ENCODE results near the gene PTPRG. TPM values are rescaled to one million over a fixed set of nuclear protein-coding genes. Genes with fewer than 3 reads are reported as not detected.

PTPRG gene
- total RNA-seq, 2 donors from 2014 or later: 26.0 to 26.3 TPM

GRCh38 chr3:61631108-61631769, 69.9 kb downstream of the PTPRG start:
- Histone ChIP-seq H3K9ac (ENCODE audit: low read depth in 2 of 2, low read length in 2 of 2) (no peak overlapping the region), H3K27ac (no peak overlapping the region), H3K9me3 (no peaks in the 10 kb centered on the region), H3K4me3 (no peak overlapping the region), H3K27me3 (no peaks in the 10 kb centered on the region), H3K4me1 (no peaks in the 10 kb centered on the region), H3K36me3 (no peaks in the 10 kb centered on the region)
- no peak for DNase-seq
- intact Hi-C loops (cut with DNase I): no loop called here
- no peak for TF ChIP-seq CTCF (IDR thresholded peaks at IDR 0.05)

- Histone ChIP-seq H3K9ac (ENCODE audit: low read depth in 2 of 2, low read length in 2 of 2) (no peak overlapping the region), H3K9me3 (no peaks in the 10 kb centered on the region), H3K36me3 (no peaks in the 10 kb centered on the region), H3K27ac (no peak overlapping the region), H3K4me3 (no peak overlapping the region), H3K27me3 (no peaks in the 10 kb centered on the region), H3K4me1 (no peaks in the 10 kb centered on the region)
- intact Hi-C loops (cut with DNase I): no loop called here
- DNase-seq: no peak
- no peak for TF ChIP-seq CTCF (IDR thresholded peaks at IDR 0.05)
Observed at GRCh38 chr3:61632568-61633175, 71.3 kb downstream of the PTPRG start.

GRCh38 chr3:61634678-61635077, 73.3 kb downstream of the PTPRG start:
- TF ChIP-seq CTCF (IDR thresholded peaks at IDR 0.05): no peak

GRCh38 chr3:61637088-61638051, 76.0 kb downstream of the PTPRG start:
- peaks cover 4% of the 10 kb centered on the region for H3K4me1 ChIP-seq
- H3K4me3 ChIP-seq: peak overlapping the region; percentile 0
- no peaks in the 10 kb centered on the region for H3K36me3 ChIP-seq
- peak overlapping the region; percentile 66 for H3K27ac ChIP-seq
- DNase-seq: peak; percentile 74
- H3K27me3 ChIP-seq: no peaks in the 10 kb centered on the region
- no peaks in the 10 kb centered on the region for H3K9me3 ChIP-seq
- intact Hi-C loops (cut with DNase I): no loop called here
- no peak for TF ChIP-seq CTCF (IDR thresholded peaks at IDR 0.05)
- peak overlapping the region in 1 of 2 donors; percentile 53 for H3K9ac ChIP-seq (ENCODE audit: low read depth in 2 of 2, low read length in 2 of 2)

More at GRCh38 chr3:61634678-61635077, 73.3 kb downstream of the PTPRG start:
- Histone ChIP-seq H3K4me3 (no peak overlapping the region), H3K27me3 (no peaks in the 10 kb centered on the region), H3K36me3 (no peaks in the 10 kb centered on the region), H3K9me3 (no peaks in the 10 kb centered on the region), H3K9ac (ENCODE audit: low read depth in 2 of 2, low read length in 2 of 2) (no peak overlapping the region), H3K27ac (no peak overlapping the region), H3K4me1 (peaks cover 4% of the 10 kb centered on the region)
- intact Hi-C loops (cut with DNase I): no loop called here
- no peak for DNase-seq

- Histone ChIP-seq H3K27ac (no peak overlapping the region), H3K27me3 (no peaks in the 10 kb centered on the region), H3K4me3 (no peak overlapping the region), H3K36me3 (no peaks in the 10 kb centered on the region), H3K4me1 (peaks cover 4% of the 10 kb centered on the region), H3K9me3 (no peaks in the 10 kb centered on the region), H3K9ac (ENCODE audit: low read depth in 2 of 2, low read length in 2 of 2) (no peak overlapping the region)
- TF ChIP-seq CTCF (IDR thresholded peaks at IDR 0.05): no peak
- intact Hi-C loops (cut with DNase I): no loop called here
- DNase-seq: no peak
Observed at GRCh38 chr3:61638741-61639140, 77.4 kb downstream of the PTPRG start.
